ENCODE data around the gene LCLAT1. TPM values are rescaled to one million over a fixed set of nuclear protein-coding genes. Genes with fewer than 3 reads are reported as not detected.

LCLAT1 gene
- total RNA-seq, 1 donor from 2014 or later, result 26.7 TPM

GRCh38 chr2:30457296-30457695, 10.2 kb downstream of the LCLAT1 start:
- no peak overlapping the region for H3K4me3 ChIP-seq (ENCODE audit: low read depth, low read length)
- H3K27me3 ChIP-seq (ENCODE audit: control insufficient read depth, insufficient read depth, low read length), result no peaks in the 10 kb centered on the region
- no peaks in the 10 kb centered on the region for H3K36me3 ChIP-seq (ENCODE audit: control insufficient read depth, insufficient read depth, low read length)
- TF ChIP-seq CTCF (IDR thresholded peaks at IDR 0.05; ENCODE audit: insufficient read depth, low read length, poor library complexity, severe bottlenecking), result no peak
- no peak for DNase-seq (ENCODE audit: low read depth)

DNA sequence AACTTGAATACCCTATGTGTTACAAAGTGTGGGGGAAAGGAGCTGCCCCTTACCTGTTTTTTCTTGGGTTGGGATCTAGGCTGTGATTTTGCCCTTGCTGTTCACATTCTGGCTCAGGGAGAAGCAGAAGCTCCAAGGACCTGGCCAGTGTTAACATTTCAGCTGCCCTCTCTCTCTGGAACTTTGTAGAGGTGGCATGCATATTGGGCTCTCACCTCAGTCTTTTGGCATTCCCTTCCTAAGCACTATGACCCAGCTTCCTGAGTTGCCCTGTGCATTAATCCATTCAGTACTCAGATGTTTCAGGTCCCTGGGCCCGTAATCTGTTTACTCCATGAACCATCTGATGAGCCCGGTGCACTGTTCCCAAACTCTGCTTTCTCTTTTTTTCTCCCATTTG, 12.1 kb downstream of the LCLAT1 start:
- H3K27me3 ChIP-seq (ENCODE audit: control insufficient read depth, insufficient read depth, low read length), result no peaks in the 10 kb centered on the region
- TF ChIP-seq CTCF (IDR thresholded peaks at IDR 0.05; ENCODE audit: insufficient read depth, low read length, poor library complexity, severe bottlenecking), result no peak
- no peak for DNase-seq (ENCODE audit: low read depth)
- H3K4me3 ChIP-seq (ENCODE audit: low read depth, low read length), result no peak overlapping the region
- no peaks in the 10 kb centered on the region for H3K36me3 ChIP-seq (ENCODE audit: control insufficient read depth, insufficient read depth, low read length)

- H3K27me3 ChIP-seq (ENCODE audit: control insufficient read depth, insufficient read depth, low read length), result no peaks in the 10 kb centered on the region
Measured at GRCh38 chr2:30462131-30462857, 15.2 kb downstream of the LCLAT1 start.

DNA sequence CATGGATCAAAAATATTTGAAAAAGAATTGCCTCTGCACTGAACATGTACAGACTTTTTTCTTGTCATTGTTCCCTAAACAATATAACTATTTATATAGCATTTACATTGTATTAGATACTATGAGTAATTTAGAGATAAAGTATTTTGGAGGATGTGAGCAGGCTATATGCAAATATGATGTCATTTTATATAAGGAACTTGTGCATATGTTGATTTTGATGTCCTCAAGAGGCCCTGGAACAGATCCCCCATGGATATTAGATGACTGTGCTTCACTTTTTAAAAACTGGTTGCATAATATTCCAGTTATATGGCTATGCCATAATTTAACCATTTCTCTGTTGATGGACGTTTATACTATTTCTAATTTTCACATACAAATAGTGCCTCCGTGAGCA, 16.5 kb downstream of the LCLAT1 start:
- Histone ChIP-seq H3K4me3 (ENCODE audit: low read depth, low read length) (no peak overlapping the region), H3K36me3 (ENCODE audit: control insufficient read depth, insufficient read depth, low read length) (no peaks in the 10 kb centered on the region), H3K27me3 (ENCODE audit: control insufficient read depth, insufficient read depth, low read length) (no peaks in the 10 kb centered on the region)
- no peak for DNase-seq (ENCODE audit: low read depth)
- no peak for TF ChIP-seq CTCF (IDR thresholded peaks at IDR 0.05; ENCODE audit: insufficient read depth, low read length, poor library complexity, severe bottlenecking)

More at GRCh38 chr2:30462131-30462857, 15.2 kb downstream of the LCLAT1 start:
- Histone ChIP-seq H3K36me3 (ENCODE audit: control insufficient read depth, insufficient read depth, low read length) (no peaks in the 10 kb centered on the region), H3K4me3 (ENCODE audit: low read depth, low read length) (no peak overlapping the region)
- no peak for TF ChIP-seq CTCF (IDR thresholded peaks at IDR 0.05; ENCODE audit: insufficient read depth, low read length, poor library complexity, severe bottlenecking)
- no peak for DNase-seq (ENCODE audit: low read depth)

DNA sequence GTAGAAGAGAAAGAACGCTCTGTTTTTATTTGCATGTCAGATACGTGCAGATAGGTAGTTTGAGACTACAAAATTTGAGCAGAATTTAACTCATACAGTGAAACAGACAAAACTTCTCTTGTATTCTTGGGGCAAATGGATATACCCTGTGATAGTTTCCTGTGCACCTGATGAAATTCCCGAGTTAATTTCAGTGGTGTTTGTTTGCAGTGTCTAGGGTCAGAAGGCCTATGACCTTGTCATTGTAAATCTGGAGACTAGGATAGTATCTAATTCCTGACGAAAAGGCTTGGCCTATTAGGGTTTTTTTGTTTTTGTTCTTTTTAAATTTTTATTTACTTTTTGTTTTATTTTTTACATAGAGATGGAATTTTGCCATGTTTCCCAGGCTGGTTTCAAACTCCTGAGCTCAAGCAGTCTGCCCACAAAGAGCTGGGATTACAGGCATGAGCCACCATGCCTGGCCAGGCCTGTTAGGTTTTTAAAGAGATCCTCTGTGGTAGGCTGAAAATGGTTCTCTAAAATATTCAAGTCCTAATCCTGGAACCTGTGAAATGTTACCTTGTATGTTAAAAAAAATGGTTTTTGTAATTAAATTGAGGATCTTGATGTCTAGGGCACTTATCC, 17.6 kb downstream of the LCLAT1 start:
- Histone ChIP-seq H3K27me3 (ENCODE audit: control insufficient read depth, insufficient read depth, low read length) (no peaks in the 10 kb centered on the region), H3K36me3 (ENCODE audit: control insufficient read depth, insufficient read depth, low read length) (no peaks in the 10 kb centered on the region), H3K4me3 (ENCODE audit: low read depth, low read length) (no peak overlapping the region)
- no peak for DNase-seq (ENCODE audit: low read depth)
- TF ChIP-seq CTCF (IDR thresholded peaks at IDR 0.05; ENCODE audit: insufficient read depth, low read length, poor library complexity, severe bottlenecking), result no peak
